ENCODE results near the gene ADORA3. TPM values are rescaled to one million over a fixed set of nuclear protein-coding genes. Genes with fewer than 3 reads are reported as not detected.

Gene ADORA3
- total RNA-seq, 1 donor: not detected

GRCh38 chr1:111453706-111454105 is 49.7 kb downstream of the ADORA3 start:
- Histone ChIP-seq H3K4me1 (ENCODE audit: insufficient read depth, low read length) (peaks cover 6% of the 10 kb centered on the region), H3K4me2 (ENCODE audit: insufficient read depth, low read length) (no peak overlapping the region), H3K36me3 (ENCODE audit: insufficient read depth, low read length) (peaks cover 44% of the 10 kb centered on the region), H3K27me3 (ENCODE audit: insufficient read depth, low read length) (no peaks in the 10 kb centered on the region), H3K4me3 (ENCODE audit: insufficient read depth, low read length) (no peak overlapping the region), H3K9me3 (ENCODE audit: low read depth, low read length) (no peaks in the 10 kb centered on the region), H3K27ac (ENCODE audit: low read depth, low read length) (no peak overlapping the region), H2AFZ (ENCODE audit: low read length) (no peak overlapping the region), H3K79me2 (ENCODE audit: insufficient read depth, low read length) (peaks cover 66% of the 10 kb centered on the region), H4K20me1 (ENCODE audit: insufficient read depth, low read length) (peaks cover 25% of the 10 kb centered on the region)
- no peak for TF ChIP-seq CTCF (IDR thresholded peaks at IDR 0.05; ENCODE audit: extremely low read depth, low read depth, low read length)
- DNase-seq (ENCODE audit: insufficient read length, low spot score, missing footprints): no peak

DNA sequence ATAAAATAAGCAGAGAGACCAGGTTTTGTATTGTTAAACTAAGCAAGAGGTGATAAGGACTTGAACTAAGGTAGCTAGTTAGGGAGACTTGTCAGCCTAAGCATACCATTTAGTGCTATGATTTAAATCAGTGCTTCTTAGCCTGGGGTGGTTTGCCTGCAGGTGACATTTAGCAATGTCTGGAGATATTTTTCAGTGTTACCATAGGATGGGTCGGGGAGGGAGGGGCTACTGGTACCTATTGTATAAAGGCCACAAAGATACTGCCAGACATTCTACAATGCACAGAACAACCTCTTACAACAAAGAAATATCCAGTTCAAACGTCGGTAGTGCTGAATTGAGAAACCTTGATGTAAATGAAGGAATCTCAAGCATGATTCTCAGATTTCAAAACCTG is 50.9 kb downstream of the ADORA3 start:
- no peak overlapping the region for H3K27ac ChIP-seq (ENCODE audit: low read depth, low read length)
- TF ChIP-seq CTCF (IDR thresholded peaks at IDR 0.05; ENCODE audit: extremely low read depth, low read depth, low read length): no peak
- H3K4me2 ChIP-seq (ENCODE audit: insufficient read depth, low read length): no peak overlapping the region
- peaks cover 12% of the 10 kb centered on the region for H3K4me1 ChIP-seq (ENCODE audit: insufficient read depth, low read length)
- peaks cover 25% of the 10 kb centered on the region for H4K20me1 ChIP-seq (ENCODE audit: insufficient read depth, low read length)
- H3K36me3 ChIP-seq (ENCODE audit: insufficient read depth, low read length): peaks cover 32% of the 10 kb centered on the region
- H3K79me2 ChIP-seq (ENCODE audit: insufficient read depth, low read length): peaks cover 77% of the 10 kb centered on the region
- DNase-seq (ENCODE audit: insufficient read length, low spot score, missing footprints): no peak
- no peak overlapping the region for H2AFZ ChIP-seq (ENCODE audit: low read length)
- H3K9me3 ChIP-seq (ENCODE audit: low read depth, low read length): no peaks in the 10 kb centered on the region
- no peak overlapping the region for H3K4me3 ChIP-seq (ENCODE audit: insufficient read depth, low read length)
- no peaks in the 10 kb centered on the region for H3K27me3 ChIP-seq (ENCODE audit: insufficient read depth, low read length)

DNA sequence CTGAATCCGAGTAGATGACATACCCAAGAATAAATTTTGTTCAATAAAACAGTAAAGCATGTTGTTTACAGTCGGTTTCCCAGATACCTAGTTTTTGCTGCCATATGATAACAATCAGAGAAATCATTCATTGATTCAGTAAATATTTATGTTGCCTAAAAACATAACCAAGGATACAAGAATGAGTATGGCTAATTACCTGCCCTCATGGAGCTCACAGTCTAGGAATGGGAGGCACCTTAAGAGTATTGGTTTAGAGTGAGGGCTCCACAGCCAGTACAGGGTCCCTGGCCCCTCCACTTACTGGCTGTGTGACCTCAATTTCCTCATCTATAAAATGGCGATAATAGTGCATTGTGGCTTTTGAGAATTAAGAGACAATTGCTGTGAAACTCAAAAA is 53.2 kb downstream of the ADORA3 start:
- H3K4me1 ChIP-seq (ENCODE audit: insufficient read depth, low read length): peaks cover 17% of the 10 kb centered on the region

GRCh38 chr1:111449703-111450017 is 53.8 kb downstream of the ADORA3 start:
- H2AFZ ChIP-seq (ENCODE audit: low read length): peak overlapping the region; percentile 98
- H3K4me3 ChIP-seq (ENCODE audit: insufficient read depth, low read length): peak overlapping the region; percentile 93
- peak overlapping the region; percentile 94 for H3K4me2 ChIP-seq (ENCODE audit: insufficient read depth, low read length)
- H4K20me1 ChIP-seq (ENCODE audit: insufficient read depth, low read length): peaks cover 18% of the 10 kb centered on the region
- peaks cover 31% of the 10 kb centered on the region for H3K36me3 ChIP-seq (ENCODE audit: insufficient read depth, low read length)
- peaks cover 17% of the 10 kb centered on the region for H3K4me1 ChIP-seq (ENCODE audit: insufficient read depth, low read length)
- peak overlapping the region; percentile 88 for H3K27ac ChIP-seq (ENCODE audit: low read depth, low read length)
- peaks cover 92% of the 10 kb centered on the region for H3K79me2 ChIP-seq (ENCODE audit: insufficient read depth, low read length)
- no peak for TF ChIP-seq CTCF (IDR thresholded peaks at IDR 0.05; ENCODE audit: extremely low read depth, low read depth, low read length)
- no peaks in the 10 kb centered on the region for H3K27me3 ChIP-seq (ENCODE audit: insufficient read depth, low read length)
- no peak for DNase-seq (ENCODE audit: insufficient read length, low spot score, missing footprints)
- H3K9me3 ChIP-seq (ENCODE audit: low read depth, low read length): no peaks in the 10 kb centered on the region

More for the DNA sequence above, 53.2 kb downstream of the ADORA3 start:
- Histone ChIP-seq H3K4me2 (ENCODE audit: insufficient read depth, low read length) (peak overlapping the region; percentile 94), H3K27me3 (ENCODE audit: insufficient read depth, low read length) (no peaks in the 10 kb centered on the region), H3K4me3 (ENCODE audit: insufficient read depth, low read length) (peak overlapping the region; percentile 93), H2AFZ (ENCODE audit: low read length) (no peak overlapping the region), H3K79me2 (ENCODE audit: insufficient read depth, low read length) (peaks cover 95% of the 10 kb centered on the region), H4K20me1 (ENCODE audit: insufficient read depth, low read length) (peaks cover 21% of the 10 kb centered on the region), H3K36me3 (ENCODE audit: insufficient read depth, low read length) (peaks cover 27% of the 10 kb centered on the region), H3K9me3 (ENCODE audit: low read depth, low read length) (no peaks in the 10 kb centered on the region), H3K27ac (ENCODE audit: low read depth, low read length) (peak overlapping the region; percentile 88)
- TF ChIP-seq CTCF (IDR thresholded peaks at IDR 0.05; ENCODE audit: extremely low read depth, low read depth, low read length): no peak
- no peak for DNase-seq (ENCODE audit: insufficient read length, low spot score, missing footprints)

Small RNA genes lying within 50 kb of the gene (small RNA-seq; reads per million reads assigned to genes)
- not detected for gene RNU6-792P

Other genes with a start within 250 kb of the ADORA3 start
- gene CHIA, start 212.8 kb downstream of the ADORA3 start, total RNA-seq: not detected in 2 replicates
- 0.36 and 0.88 TPM in 2 replicates for gene OVGP1, start 75.9 kb downstream of the ADORA3 start, total RNA-seq
- gene WDR77, start 54.4 kb downstream of the ADORA3 start, total RNA-seq: 29.7 and 33.3 TPM in 2 replicates
- 203 and 272 TPM in 2 replicates for gene ATP5PB, start 54.2 kb downstream of the ADORA3 start, total RNA-seq
- 0.29 and 0.36 TPM in 2 replicates for gene C1orf162, start 29.6 kb downstream of the ADORA3 start, total RNA-seq
- 0.29 TPM in 1 of 2 replicates, not detected in the other for gene TMIGD3, start within 50 bp of the ADORA3 start, total RNA-seq
- gene RAP1A, start 116.2 kb upstream of the ADORA3 start, total RNA-seq: 17.0 and 19.7 TPM in 2 replicates
- gene INKA2, start 235.8 kb upstream of the ADORA3 start, total RNA-seq: 3.5 and 3.6 TPM in 2 replicates